DND-41 (cell line): ENCODE results near the gene DCANP1.

Source experiments
- ATAC-seq: fragments of 200-7000 bp; cut with Tn5 transposase; 3 replicates; pipeline ENCODE4 v1.9.1; 2021; ENCODE audit warnings: low read depth; ENCODE audit not compliant: insufficient read depth
- DNase-seq: peaks from one replicate; pipeline ENCODE4 v3.0.0-alpha.2; 2020
- H2AFZ ChIP-seq: 2 replicates; pipeline ENCODE4 v1.6.0; 2012; ENCODE audit warnings: low read depth, low read length
- H3K27ac ChIP-seq: 2 replicates; pipeline ENCODE4 v1.5.1; 2012; ENCODE audit warnings: low read length, inconsistent platforms
- H3K27me3 ChIP-seq: fragments of 200-600 bp; sonication (generic); 2 replicates; pipeline ENCODE4 v1.6.0; 2012; ENCODE audit warnings: low read length, mild to moderate bottlenecking, inconsistent platforms; ENCODE audit not compliant: insufficient read depth, poor library complexity
- H3K36me3 ChIP-seq: 2 replicates; pipeline ENCODE4 v1.5.1; 2012; ENCODE audit warnings: low read length, inconsistent platforms; ENCODE audit not compliant: insufficient read depth
- H3K4me1 ChIP-seq: 2 replicates; pipeline ENCODE4 v1.5.1; 2012; ENCODE audit warnings: mild to moderate bottlenecking, low read length; ENCODE audit not compliant: insufficient read depth
- H3K4me2 ChIP-seq: 2 replicates; pipeline ENCODE4 v1.6.0; 2012; ENCODE audit warnings: mild to moderate bottlenecking, moderate library complexity, low read length, inconsistent platforms; ENCODE audit not compliant: insufficient read depth
- H3K4me3 ChIP-seq, 2 experiments: fragments of 200-600 bp in 1 of 2; shearing (Covaris generic) in 1 of 2; 2 replicates each; pipeline ENCODE4 v1.5.1; 2012 to 2016; ENCODE audit warnings: inconsistent platforms in 2 of 2, low read length in 2 of 2, mild to moderate bottlenecking in 2 of 2, low read depth in 1 of 2, moderate library complexity in 1 of 2
- H3K79me2 ChIP-seq: 2 replicates; pipeline ENCODE4 v1.6.0; 2012; ENCODE audit warnings: low read length, inconsistent platforms; ENCODE audit not compliant: insufficient read depth
- H3K9ac ChIP-seq: 2 replicates; pipeline ENCODE4 v1.6.0; 2012; ENCODE audit warnings: low read depth, mild to moderate bottlenecking, inconsistent platforms, low read length, moderate library complexity
- H3K9me3 ChIP-seq: 2 replicates; pipeline ENCODE4 v1.5.1; 2012; ENCODE audit warnings: low read length, moderate library complexity, mild to moderate bottlenecking, inconsistent platforms; ENCODE audit not compliant: insufficient read depth, severe bottlenecking
- H4K20me1 ChIP-seq: 2 replicates; pipeline ENCODE4 v1.6.0; 2012; ENCODE audit warnings: low read length; ENCODE audit not compliant: insufficient read depth
- CTCF ChIP-seq: IDR thresholded peaks from 2 replicates; pipeline ENCODE4 v1.5.1; 2012; ENCODE audit warnings: borderline replicate concordance, low read length, moderate library complexity, mild to moderate bottlenecking; ENCODE audit not compliant: poor library complexity, severe bottlenecking; ENCODE audit errors: extremely low read depth
- EZH2 ChIP-seq: IDR thresholded peaks from 3 replicates; pipeline ENCODE4 v1.6.1; 2012; ENCODE audit warnings: borderline replicate concordance, low read depth, mild to moderate bottlenecking, moderate library complexity, low read length, inconsistent platforms; ENCODE audit not compliant: severe bottlenecking

The DCANP1 gene

GRCh38 chr5:135460246-135461033 is 13.3 kb upstream of the DCANP1 start:
- DNase-seq (no peak), ATAC-seq (no peak)
- Histone ChIP-seq H3K9me3 (no peaks in the 10 kb centered on the region), H3K4me3 (no peak overlapping the region), H3K27me3 (peaks cover 6% of the 10 kb centered on the region), H3K27ac (no peak overlapping the region), H2AFZ (no peak overlapping the region), H3K4me1 (0 out of 2 replicates have a peak, but pooled peaks cover 2% of the 10 kb centered on the region), H4K20me1 (no peaks in the 10 kb centered on the region), H3K9ac (no peak overlapping the region), H3K36me3 (no peaks in the 10 kb centered on the region), H3K4me2 (no peak overlapping the region), H3K79me2 (no peaks in the 10 kb centered on the region)
- TF ChIP-seq CTCF = no peak
- no peak for TF ChIP-seq EZH2

- DNase-seq (no peak), ATAC-seq (no peak)
Measured at GRCh38 chr5:135458921-135459331, 11.8 kb upstream of the DCANP1 start.

GRCh38 chr5:135458356-135458755 is 11.2 kb upstream of the DCANP1 start:
- no peaks in the 10 kb centered on the region for H3K9me3 ChIP-seq
- H3K27ac ChIP-seq = no peak overlapping the region
- H4K20me1 ChIP-seq = no peaks in the 10 kb centered on the region
- ATAC-seq = no peak
- no peak overlapping the region for H2AFZ ChIP-seq
- H3K36me3 ChIP-seq = no peaks in the 10 kb centered on the region
- H3K27me3 ChIP-seq = peaks cover 6% of the 10 kb centered on the region
- H3K79me2 ChIP-seq = no peaks in the 10 kb centered on the region
- H3K4me1 ChIP-seq = 0 out of 2 replicates have a peak, but pooled peaks cover 2% of the 10 kb centered on the region
- no peak for TF ChIP-seq EZH2
- TF ChIP-seq CTCF = no peak
- no peak overlapping the region for H3K4me2 ChIP-seq
- no peak for DNase-seq
- H3K9ac ChIP-seq = no peak overlapping the region
- H3K4me3 ChIP-seq = no peak overlapping the region

More at GRCh38 chr5:135458921-135459331, 11.8 kb upstream of the DCANP1 start:
- no peaks in the 10 kb centered on the region for H3K79me2 ChIP-seq
- H4K20me1 ChIP-seq = no peaks in the 10 kb centered on the region
- H3K4me2 ChIP-seq = no peak overlapping the region
- H3K27me3 ChIP-seq = peaks cover 6% of the 10 kb centered on the region
- H2AFZ ChIP-seq = no peak overlapping the region
- no peak overlapping the region for H3K27ac ChIP-seq
- no peak overlapping the region for H3K9ac ChIP-seq
- H3K9me3 ChIP-seq = no peaks in the 10 kb centered on the region
- H3K4me1 ChIP-seq = 0 out of 2 replicates have a peak, but pooled peaks cover 2% of the 10 kb centered on the region
- no peak for TF ChIP-seq EZH2
- no peak for TF ChIP-seq CTCF
- no peak overlapping the region for H3K4me3 ChIP-seq
- no peaks in the 10 kb centered on the region for H3K36me3 ChIP-seq
